T-helper 2 cell (primary cell): ENCODE data around the gene LALBA.
A peak's percentile ranks its signal among the peaks of the same experiment; 100 is the strongest.
"Not testable (repeated sequence)": the region's sequence is repeated elsewhere in the genome, so short reads cannot be mapped to it uniquely, and the experiment has no call there.

ENCODE experiments used
- DNase-seq, 5 experiments: peaks; one replicate each; pipeline versions ENCODE4 v3.0.0 to v3.0.0-alpha.2; 2012 to 2022
- total RNA-seq, 2 donors: gene quantifications; one replicate each; lab custom pipeline; 2026; lab: John Stamatoyannopoulos, UW

The LALBA gene
- total RNA-seq = 0 reads per million in 2 donors

GRCh38 chr12:48569946-48570345 lies at the start of gene LALBA:
LALBA (minus strand) TSS chr12:48570046; CDS start chr12:48570020, 26 bp downstream.
- DNase-seq = no peak

DNA sequence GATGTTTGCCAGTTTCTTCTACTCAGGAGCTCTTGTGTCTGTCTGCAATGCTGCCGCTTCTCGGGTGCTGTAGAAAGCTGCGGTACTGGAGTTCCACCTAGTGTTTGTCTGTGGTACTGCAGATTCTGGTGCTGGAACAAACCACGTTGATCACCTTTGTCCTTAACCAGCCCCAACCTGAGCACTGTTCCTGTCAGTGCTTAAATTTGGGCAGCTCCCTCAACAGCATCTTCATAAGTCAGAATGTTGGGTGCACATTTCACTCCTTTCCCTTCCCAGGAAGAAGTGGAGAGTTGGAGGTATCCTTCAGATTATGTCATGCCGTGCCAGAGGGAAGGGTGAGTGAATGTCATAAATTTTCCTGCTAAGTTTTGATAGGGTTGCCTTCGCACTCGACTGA lies 48.7 kb upstream of the LALBA start:
- peak in 4 of 5 experiments; percentile 33 to 73 (median 52) for DNase-seq

DNA sequence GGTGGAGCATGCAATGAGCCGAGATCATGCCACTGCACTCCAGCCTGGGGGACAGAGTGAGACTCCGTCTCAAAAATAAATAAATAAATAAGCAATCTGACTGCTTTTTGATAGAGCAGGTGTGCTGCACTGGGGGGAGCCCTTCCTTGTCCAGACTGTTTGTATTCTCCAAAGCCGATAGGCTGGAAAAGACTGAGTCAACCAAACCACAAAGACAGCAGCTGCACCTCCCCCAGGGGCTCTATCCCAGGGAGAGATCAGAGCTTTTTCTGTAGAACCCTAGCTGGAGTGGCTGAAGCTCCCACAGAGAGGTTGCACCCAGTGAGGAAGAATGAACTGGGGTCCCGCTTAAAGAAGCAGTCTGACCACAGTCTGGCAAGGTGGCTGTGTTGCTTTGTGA lies 45.8 kb upstream of the LALBA start:
- no peak for DNase-seq

DNA sequence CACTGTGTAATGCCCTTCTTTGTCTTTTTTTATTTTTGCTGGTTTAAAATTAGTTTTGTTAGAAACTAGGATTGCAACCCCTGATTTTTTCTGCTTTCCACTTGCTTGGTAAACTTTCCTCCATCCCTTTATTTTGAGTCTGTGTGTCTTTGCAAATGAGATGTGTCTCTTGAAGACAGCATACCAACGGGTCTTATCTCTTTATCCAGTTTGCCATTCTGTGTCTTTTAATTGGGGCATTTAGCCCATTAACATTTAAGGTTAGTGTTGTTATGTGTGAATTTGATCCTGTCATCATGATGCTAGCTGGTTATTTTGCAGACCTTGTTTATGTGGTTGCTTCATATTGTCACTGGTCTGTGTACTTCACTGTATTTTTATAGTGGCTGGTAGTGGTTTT lies 43.5 kb upstream of the LALBA start:
- no peak for DNase-seq

GRCh38 chr12:48602192-48602989 lies 32.5 kb upstream of the LALBA start:
- peak in 1 of 5 experiments; percentile 23 for DNase-seq

DNA sequence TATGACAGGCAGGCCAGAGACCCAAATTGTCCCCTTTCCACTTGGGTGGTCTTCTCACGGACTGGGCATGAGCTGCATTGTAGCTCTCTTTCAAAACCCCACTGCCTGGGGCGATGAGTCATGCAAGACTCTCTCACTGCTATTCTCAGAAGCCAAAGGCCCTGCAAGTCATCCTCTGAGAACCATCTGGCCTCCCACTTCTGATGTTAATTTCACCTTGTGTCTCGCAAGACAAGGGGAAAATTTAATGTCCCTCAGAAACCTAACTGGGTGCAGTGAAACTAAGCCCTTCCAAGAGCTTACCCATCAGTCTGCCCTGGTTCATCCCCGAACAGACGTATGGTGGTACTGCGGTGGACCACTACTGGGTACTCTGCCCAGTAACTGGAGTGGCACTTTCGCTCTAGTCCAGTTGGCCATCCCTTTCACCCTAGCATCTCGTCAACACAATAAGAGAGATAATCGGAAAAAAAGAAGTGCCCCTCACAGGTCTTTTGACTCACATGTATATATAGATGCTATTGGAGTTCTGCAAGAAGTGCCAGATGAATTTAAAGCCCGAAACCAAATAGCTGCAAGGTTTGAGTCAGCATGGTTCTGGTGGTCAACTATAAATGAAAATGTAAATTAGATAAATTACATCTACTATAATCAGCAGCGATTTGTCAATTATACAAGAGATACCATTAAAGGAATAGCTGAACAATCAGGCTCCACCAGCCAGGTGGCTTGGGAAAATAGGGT lies 31.3 kb upstream of the LALBA start:
- no peak for DNase-seq

- no peak for DNase-seq
Measured at GRCh38 chr12:48600552-48600951, 30.7 kb upstream of the LALBA start.

DNA sequence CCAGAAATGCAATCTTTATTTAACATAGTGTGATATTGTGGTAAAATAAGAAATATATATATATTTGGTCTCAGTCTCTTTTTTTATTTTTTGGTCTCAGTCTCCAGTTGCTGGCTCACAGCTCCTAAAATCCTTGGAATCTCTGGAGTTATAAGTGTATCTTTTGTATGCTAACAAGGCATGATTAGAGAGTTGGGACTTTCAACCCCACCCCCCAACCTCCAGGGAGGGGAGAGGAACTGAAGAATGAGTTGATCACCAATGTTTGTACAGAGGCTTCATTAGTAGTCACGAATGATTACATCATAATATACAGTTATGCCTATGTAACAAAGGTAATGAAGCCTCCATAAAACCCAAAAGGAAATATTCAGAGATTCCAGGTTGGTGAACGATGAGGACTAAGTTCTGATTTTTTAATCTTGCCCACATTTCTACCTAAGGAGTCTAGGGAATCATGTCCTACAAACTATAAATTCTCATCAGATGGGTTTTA lies 22.8 kb upstream of the LALBA start:
- DNase-seq = no peak

- no peak for DNase-seq
Measured at GRCh38 chr12:48586361-48586760, 16.5 kb upstream of the LALBA start.

DNA sequence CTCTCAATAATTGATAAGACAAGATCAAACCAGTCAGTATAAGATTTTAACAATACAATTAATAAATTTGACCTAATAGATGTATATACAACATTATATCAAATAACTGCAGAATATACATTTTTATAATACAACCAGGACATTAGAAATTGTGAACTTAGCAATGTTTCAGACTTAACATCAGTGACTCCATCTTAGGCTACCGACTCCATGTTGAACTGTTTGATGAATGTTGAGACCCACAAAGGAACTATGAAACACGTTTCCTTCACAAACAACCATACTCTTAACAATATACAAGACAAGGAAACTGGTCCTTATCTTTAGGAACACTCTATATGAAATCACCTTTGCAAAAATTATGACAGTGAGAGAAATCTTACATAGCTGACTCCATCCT lies 13.9 kb upstream of the LALBA start:
- DNase-seq = no peak

DNA sequence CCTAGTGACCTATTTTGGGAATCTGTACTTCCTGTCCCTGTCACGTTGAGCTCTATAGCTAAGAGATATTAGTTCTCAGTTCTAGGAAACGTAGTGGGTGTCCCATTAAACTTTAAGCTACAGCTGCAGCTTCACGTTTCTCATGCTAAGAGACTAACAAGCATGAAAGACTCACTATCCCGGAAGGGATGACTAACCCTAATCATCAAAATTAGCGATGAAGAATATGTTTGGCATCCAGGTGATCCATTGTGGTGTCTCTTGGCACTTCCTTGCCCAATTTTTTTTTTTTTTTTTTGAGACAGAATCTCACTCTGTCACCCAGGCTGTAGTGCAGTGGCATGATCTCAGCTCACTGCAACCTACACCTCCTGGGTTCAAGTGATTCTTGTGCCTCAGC lies 11.0 kb upstream of the LALBA start:
- DNase-seq = no peak

DNA sequence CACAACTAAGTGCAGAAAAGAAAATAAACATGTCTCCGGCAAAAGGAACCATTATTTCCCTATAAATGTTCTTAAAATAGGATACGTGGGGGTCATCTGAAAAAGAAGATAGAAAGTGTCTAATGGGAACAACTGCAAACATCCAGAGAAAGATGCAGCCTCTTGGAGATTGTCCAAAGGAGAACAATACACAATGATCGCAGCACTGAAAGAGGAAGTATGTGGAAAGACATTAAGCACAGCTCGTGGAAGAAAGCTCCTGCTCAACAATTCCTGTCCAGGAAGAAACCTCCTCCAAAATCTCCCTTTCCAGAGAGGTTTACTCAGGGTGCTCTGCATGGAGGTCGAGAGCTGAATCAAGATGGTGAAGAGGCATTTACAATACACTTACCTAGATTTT lies 2.5 kb upstream of the LALBA start:
- DNase-seq = no peak

DNA sequence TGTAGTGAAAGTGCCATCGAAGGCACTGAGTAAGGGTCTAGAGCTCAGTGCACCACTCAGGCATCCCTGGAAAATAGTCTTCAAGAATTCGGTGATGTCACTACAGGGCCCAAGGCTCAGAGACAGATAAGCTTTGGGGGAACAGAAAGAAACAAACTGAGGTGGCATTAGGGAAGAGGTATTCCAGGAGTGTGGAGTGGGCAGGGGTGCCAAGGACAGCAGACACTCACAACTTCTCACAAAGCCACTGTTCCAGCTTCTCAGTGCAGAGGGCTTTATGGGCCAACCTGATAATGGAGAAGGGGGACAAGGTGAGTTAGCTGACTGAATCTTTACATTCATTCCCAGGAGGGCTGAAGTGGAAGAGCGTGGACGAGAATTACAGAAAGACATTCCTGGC lies 2.1 kb downstream of the LALBA start:
- no peak for DNase-seq

GRCh38 chr12:48557919-48558318 lies 11.9 kb downstream of the LALBA start:
- no peak for DNase-seq

- no peak for DNase-seq
Measured at GRCh38 chr12:48556631-48557030, 13.2 kb downstream of the LALBA start.

DNA sequence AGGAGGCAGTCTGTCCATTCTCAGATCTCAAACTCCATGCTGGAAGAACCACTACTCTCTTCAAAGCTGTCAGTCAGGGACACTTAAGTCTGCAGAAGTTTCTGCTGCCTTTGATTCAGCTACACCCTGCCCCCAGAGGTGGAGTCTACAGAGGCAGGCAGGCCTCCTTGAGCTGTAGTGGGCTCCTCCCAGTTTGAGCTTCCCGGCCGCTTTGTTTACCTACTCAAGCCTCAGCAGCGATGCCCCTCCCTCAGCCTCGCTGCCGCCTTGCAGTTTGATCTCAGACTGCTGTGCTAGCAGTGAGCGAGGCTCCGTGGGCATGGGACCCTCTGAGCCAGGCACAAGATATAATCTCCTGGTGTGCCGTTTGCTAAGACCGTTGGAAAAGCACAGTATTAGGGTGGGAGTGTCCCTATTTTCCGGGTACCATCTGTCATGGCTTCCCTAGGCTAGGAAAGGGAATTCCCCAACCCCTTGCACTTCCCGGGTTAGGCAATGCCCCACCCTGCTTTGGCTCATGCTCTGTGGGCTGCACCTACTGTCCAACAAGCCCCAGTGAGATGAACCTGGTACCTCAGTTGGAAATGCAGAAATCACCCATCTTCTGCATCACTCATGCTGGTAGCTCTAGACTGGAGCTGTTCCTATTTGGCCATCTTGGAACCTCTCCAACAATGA lies 16.0 kb downstream of the LALBA start:
- DNase-seq = peak in 2 of 5 experiments; percentile 3 to 4

DNA sequence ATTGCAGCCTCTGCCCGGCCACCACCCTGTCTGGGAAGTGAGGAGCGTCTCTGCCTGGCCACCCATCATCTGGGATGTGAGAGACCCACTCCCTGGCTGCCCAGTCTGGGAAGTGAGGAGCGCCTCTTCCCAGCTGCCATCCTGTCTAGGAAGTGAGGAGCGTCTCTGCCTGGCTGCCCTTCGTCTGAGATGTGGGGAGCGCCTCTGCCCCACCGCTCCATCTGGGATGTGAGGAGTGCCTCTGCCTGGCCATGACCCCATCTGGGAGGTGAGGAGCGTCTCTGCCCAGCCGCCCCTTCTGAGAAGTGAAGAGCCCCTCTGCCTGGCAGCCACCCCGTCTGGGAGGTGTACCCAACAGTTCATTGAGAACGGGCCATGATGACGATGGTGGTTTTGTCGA lies 18.2 kb downstream of the LALBA start:
- not testable (repeated sequence) for DNase-seq

DNA sequence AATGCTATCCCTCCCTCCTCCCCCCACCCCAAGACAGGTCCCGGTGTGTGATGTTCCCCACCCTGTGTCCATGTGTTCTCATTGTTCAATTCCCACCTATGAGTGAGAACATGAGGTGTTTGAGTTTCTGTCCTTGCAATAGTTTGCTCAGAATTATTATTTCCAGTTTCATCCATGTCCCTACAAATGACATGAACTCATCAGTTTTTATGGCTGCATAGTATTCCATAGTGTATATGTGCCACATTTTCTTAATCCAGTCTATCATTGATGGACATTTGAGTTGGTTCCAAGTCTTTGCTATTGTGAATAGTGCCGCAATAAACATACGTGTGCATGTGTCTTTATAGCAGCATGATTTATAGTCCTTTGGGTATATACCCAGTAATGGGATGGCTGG lies 22.8 kb downstream of the LALBA start:
- DNase-seq = not testable (repeated sequence)

DNA sequence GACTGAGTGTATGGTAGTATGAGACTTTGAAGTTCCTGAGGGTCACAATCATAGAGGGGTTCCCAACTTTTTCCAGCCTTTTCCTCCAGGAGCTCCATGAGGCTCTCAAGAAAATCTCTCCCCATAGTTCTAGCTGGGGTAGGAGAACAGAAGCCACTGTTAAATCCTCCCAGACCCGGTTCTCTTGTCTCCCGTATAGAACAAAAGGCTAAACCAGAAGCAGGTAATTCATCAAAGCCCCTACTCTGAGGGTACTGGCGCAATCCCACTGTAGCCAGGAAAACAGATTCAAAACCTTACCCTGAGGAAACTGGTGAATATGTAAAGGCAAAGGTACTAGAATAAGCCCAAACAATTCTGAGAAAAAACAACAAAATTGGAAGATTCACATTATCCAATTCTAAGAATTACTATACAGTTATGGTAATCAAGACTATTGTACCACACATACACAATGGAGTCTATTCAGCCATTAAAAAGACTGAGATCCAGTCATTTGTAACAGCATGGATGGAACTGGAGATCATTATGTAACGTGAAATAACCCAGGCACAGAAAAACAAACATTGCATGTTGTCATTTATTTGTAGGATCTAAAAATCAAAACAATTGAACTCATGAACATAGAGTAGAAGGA lies 23.9 kb downstream of the LALBA start:
- DNase-seq = no peak

- DNase-seq = peak in 3 of 5 experiments; percentile 14 to 38 (median 29)
Measured at GRCh38 chr12:48542300-48542928, 27.4 kb downstream of the LALBA start.

GRCh38 chr12:48536602-48537001 lies 33.2 kb downstream of the LALBA start:
- DNase-seq = no peak

GRCh38 chr12:48532601-48533000 lies 37.2 kb downstream of the LALBA start:
- DNase-seq = no peak
